ENCODE data around the gene HOXB2. TPM values are rescaled to one million over a fixed set of nuclear protein-coding genes. Genes with fewer than 3 reads are reported as not detected.
A peak's percentile ranks its signal among the peaks of the same experiment; 100 is the strongest.

HOXB2 gene
- total and polyA plus RNA-seq, 9 of the 15 experiments (the other 6 are each of a cell fraction or from before 2014, with no cell fraction given) = 2.1 to 97.7 (median 21.2) TPM

DNA sequence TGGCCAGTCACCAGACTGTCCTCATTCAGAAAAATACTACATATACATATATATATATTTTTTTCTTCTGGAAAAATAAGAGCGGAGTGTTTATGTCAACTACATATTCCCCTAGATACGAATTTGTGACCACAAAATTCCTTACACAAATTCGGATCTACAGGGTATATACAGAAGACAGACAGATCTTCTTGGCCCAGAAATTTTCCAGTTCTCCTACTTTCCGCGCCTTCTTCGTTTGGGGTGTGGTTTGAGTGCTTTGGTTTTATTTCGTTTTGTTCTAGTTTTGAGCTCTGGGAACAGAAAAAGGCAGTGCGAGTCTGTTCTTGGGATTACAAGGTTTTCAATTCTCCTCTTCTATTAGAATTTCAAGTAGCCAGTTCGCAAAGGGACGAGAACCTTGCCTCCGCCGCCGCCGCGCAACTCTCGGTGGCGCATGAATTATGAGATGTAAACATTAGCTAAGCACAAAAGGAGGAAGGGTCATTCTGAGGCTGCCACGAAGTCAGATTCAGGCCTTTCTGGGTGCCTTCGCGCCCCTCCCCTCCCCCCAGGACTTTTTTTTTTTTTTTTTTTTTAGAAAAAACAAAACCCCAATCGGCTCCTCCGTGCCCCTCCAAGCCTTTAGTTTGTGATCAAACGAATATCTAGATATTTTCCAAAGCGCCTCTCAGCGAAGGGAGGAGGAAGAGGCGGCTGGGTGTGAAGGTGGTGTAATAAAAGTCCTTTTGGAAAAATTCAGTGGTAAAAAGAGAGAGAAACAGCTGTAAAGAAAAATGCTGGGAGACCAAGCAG, 35.0 kb upstream of the HOXB2 start (continued):
- TF ChIP-seq DMBX1 (CRISPR knock-in tag; IDR thresholded peaks at IDR 0.05; ENCODE audit: borderline replicate concordance) (peak; percentile 55; the same call in 1 of the 2 replicates), SMAD4 (CRISPR knock-in tag; conservative IDR thresholded peaks at IDR 0.05) (peak; percentile 26; the same call in 1 of the 2 replicates), TBL1XR1 (IDR thresholded peaks at IDR 0.05; ENCODE audit: low read length in 2 of 2) (no peak), TBP (optimal IDR thresholded peaks at IDR 0.05; ENCODE audit: low read depth, low read length) (peak; percentile 52), ZKSCAN3 (CRISPR knock-in tag; IDR thresholded peaks at IDR 0.05) (no peak), ZNF561 (CRISPR knock-in tag; conservative IDR thresholded peaks at IDR 0.05) (no peak), DDX20 (tag; IDR thresholded peaks at IDR 0.05; ENCODE audit: low read depth) (no peak), HDAC6 (IDR thresholded peaks at IDR 0.05; ENCODE audit: low read depth, low read length) (no peak), SMARCC2 (IDR thresholded peaks at IDR 0.05; ENCODE audit: low read depth) (0 out of 2 replicates have a peak, but pooled peaks have one; percentile 39)
- TF ChIP-seq, protein P1, sequence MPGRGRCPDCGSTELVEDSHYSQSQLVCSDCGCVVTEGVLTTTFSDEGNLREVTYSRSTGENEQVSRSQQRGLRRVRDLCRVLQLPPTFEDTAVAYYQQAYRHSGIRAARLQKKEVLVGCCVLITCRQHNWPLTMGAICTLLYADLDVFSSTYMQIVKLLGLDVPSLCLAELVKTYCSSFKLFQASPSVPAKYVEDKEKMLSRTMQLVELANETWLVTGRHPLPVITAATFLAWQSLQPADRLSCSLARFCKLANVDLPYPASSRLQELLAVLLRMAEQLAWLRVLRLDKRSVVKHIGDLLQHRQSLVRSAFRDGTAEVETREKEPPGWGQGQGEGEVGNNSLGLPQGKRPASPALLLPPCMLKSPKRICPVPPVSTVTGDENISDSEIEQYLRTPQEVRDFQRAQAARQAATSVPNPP (IDR thresholded peaks at IDR 0.05; ENCODE audit: borderline replicate concordance, insufficient read depth, insufficient read length) = no peak
- TF ChIP-seq, protein P2, sequence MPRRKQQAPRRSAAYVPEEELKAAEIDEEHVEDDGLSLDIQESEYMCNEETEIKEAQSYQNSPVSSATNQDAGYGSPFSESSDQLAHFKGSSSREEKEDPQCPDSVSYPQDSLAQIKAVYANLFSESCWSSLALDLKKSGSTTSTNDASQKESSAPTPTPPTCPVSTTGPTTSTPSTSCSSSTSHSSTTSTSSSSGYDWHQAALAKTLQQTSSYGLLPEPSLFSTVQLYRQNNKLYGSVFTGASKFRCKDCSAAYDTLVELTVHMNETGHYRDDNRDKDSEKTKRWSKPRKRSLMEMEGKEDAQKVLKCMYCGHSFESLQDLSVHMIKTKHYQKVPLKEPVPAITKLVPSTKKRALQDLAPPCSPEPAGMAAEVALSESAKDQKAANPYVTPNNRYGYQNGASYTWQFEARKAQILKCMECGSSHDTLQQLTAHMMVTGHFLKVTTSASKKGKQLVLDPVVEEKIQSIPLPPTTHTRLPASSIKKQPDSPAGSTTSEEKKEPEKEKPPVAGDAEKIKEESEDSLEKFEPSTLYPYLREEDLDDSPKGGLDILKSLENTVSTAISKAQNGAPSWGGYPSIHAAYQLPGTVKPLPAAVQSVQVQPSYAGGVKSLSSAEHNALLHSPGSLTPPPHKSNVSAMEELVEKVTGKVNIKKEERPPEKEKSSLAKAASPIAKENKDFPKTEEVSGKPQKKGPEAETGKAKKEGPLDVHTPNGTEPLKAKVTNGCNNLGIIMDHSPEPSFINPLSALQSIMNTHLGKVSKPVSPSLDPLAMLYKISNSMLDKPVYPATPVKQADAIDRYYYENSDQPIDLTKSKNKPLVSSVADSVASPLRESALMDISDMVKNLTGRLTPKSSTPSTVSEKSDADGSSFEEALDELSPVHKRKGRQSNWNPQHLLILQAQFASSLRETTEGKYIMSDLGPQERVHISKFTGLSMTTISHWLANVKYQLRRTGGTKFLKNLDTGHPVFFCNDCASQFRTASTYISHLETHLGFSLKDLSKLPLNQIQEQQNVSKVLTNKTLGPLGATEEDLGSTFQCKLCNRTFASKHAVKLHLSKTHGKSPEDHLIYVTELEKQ (CRISPR knock-in tag; IDR thresholded peaks at IDR 0.05) = no peak
- TF ChIP-seq, protein P3, sequence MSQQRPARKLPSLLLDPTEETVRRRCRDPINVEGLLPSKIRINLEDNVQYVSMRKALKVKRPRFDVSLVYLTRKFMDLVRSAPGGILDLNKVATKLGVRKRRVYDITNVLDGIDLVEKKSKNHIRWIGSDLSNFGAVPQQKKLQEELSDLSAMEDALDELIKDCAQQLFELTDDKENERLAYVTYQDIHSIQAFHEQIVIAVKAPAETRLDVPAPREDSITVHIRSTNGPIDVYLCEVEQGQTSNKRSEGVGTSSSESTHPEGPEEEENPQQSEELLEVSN (IDR thresholded peaks at IDR 0.05; ENCODE audit: borderline replicate concordance in 1 of 2, extremely low read depth in 1 of 2, insufficient read depth in 1 of 2, insufficient read length in 1 of 2, low read depth in 1 of 2, low read length in 1 of 2, poor library complexity in 1 of 2, severe bottlenecking in 1 of 2) = peak in 1 of 2 experiments; percentile 33
- TF ChIP-seq, protein P4, sequence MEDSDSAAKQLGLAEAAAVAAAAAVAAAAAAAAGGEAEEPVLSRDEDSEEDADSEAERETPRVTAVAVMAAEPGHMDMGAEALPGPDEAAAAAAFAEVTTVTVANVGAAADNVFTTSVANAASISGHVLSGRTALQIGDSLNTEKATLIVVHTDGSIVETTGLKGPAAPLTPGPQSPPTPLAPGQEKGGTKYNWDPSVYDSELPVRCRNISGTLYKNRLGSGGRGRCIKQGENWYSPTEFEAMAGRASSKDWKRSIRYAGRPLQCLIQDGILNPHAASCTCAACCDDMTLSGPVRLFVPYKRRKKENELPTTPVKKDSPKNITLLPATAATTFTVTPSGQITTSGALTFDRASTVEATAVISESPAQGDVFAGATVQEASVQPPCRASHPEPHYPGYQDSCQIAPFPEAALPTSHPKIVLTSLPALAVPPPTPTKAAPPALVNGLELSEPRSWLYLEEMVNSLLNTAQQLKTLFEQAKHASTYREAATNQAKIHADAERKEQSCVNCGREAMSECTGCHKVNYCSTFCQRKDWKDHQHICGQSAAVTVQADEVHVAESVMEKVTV (CRISPR knock-in tag; IDR thresholded peaks at IDR 0.05) = 0 out of 2 replicates have a peak, but pooled peaks have one; percentile 24
- TF ChIP-seq, protein P5, sequence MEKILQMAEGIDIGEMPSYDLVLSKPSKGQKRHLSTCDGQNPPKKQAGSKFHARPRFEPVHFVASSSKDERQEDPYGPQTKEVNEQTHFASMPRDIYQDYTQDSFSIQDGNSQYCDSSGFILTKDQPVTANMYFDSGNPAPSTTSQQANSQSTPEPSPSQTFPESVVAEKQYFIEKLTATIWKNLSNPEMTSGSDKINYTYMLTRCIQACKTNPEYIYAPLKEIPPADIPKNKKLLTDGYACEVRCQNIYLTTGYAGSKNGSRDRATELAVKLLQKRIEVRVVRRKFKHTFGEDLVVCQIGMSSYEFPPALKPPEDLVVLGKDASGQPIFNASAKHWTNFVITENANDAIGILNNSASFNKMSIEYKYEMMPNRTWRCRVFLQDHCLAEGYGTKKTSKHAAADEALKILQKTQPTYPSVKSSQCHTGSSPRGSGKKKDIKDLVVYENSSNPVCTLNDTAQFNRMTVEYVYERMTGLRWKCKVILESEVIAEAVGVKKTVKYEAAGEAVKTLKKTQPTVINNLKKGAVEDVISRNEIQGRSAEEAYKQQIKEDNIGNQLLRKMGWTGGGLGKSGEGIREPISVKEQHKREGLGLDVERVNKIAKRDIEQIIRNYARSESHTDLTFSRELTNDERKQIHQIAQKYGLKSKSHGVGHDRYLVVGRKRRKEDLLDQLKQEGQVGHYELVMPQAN (IDR thresholded peaks at IDR 0.05; ENCODE audit: borderline replicate concordance) = 0 out of 2 replicates have a peak, but pooled peaks have one; percentile 39
